Hepatocyte (in vitro differentiated cells): ENCODE results near the gene UBE2Q2. TPM values are rescaled to one million over a fixed set of nuclear protein-coding genes. Genes with fewer than 3 reads are reported as not detected.

Experiments
- DNase-seq: peaks from one replicate; pipeline ENCODE4 v3.0.0-alpha.2; 2016; ENCODE audit warnings: low spot score
- H2AFZ ChIP-seq: fragments of 200-600 bp; sonication (generic); 2 replicates; pipeline ENCODE4 v1.6.0; 2016; ENCODE audit warnings: antibody characterized with exemption, mild to moderate bottlenecking
- H3K27ac ChIP-seq: fragments of 200-600 bp; sonication (generic); 2 replicates; pipeline ENCODE4 v1.5.1; 2016; ENCODE audit warnings: mild to moderate bottlenecking
- H3K27me3 ChIP-seq: fragments of 200-600 bp; sonication (generic); 2 replicates; pipeline ENCODE4 v1.6.1; 2016
- H3K36me3 ChIP-seq: fragments of 200-600 bp; sonication (generic); replicated peaks from 2 replicates; pipeline ENCODE4 v1.5.1; 2016; ENCODE audit warnings: low read depth; ENCODE audit not compliant: insufficient read depth
- H3K4me1 ChIP-seq: fragments of 200-600 bp; sonication (generic); 2 replicates; pipeline ENCODE4 v1.5.1; 2016; ENCODE audit warnings: mild to moderate bottlenecking, moderate library complexity; ENCODE audit not compliant: insufficient read depth
- H3K4me2 ChIP-seq: fragments of 200-600 bp; sonication (generic); 2 replicates; pipeline ENCODE4 v1.6.0; 2016
- H3K4me3 ChIP-seq: fragments of 200-600 bp; sonication (generic); 2 replicates; pipeline ENCODE4 v1.5.1; 2016; ENCODE audit warnings: mild to moderate bottlenecking
- H3K79me2 ChIP-seq: fragments of 200-600 bp; sonication (generic); 2 replicates; pipeline ENCODE4 v1.6.0; 2017; ENCODE audit warnings: mild to moderate bottlenecking
- H3K9me2 ChIP-seq: fragments of 200-600 bp; sonication (generic); replicated peaks from 2 replicates; pipeline ENCODE4 v1.6.0; 2017; ENCODE audit warnings: mild to moderate bottlenecking; ENCODE audit not compliant: insufficient read depth
- H3K9me3 ChIP-seq: fragments of 200-600 bp; sonication (generic); 2 replicates; pipeline ENCODE4 v1.5.1; 2016; ENCODE audit warnings: low read depth, mild to moderate bottlenecking
- H4K20me1 ChIP-seq: fragments of 200-600 bp; sonication (generic); 2 replicates; pipeline ENCODE4 v1.6.0; 2016; ENCODE audit warnings: mild to moderate bottlenecking; ENCODE audit not compliant: insufficient read depth, poor library complexity, severe bottlenecking
- CTCF ChIP-seq: fragments of 200-600 bp; sonication (generic); IDR thresholded peaks from 2 replicates; pipeline ENCODE4 v1.5.1; 2016; ENCODE audit warnings: antibody characterized with exemption, mild to moderate bottlenecking; ENCODE audit not compliant: poor library complexity
- EZH2 ChIP-seq: fragments of 200-600 bp; sonication (generic); IDR thresholded peaks from 2 replicates; pipeline ENCODE4 v1.6.1; 2016; ENCODE audit warnings: antibody characterized with exemption, mild to moderate bottlenecking, borderline replicate concordance
- EZH2phosphoT487 ChIP-seq: fragments of 200-600 bp; sonication (generic); IDR thresholded peaks from one replicate; pipeline ENCODE4 v1.6.1; 2018; ENCODE audit warnings: antibody characterized with exemption, mild to moderate bottlenecking, low read depth, moderate library complexity; ENCODE audit not compliant: unreplicated experiment, severe bottlenecking
- WGBS: methylation state at CpG from one replicate; pipeline ENCODE4 v1.1.6; 2016; ENCODE audit warnings: low lambda C conversion rate; ENCODE audit errors: missing lambda C conversion rate; 5-methylcytosine and 5-hydroxymethylcytosine counted together
- polyA plus RNA-seq: library from polyadenylated mRNA; unstranded; fragments of >200 nt; fragmentation: Nextera tagmentation; extraction: Ambion mirVana; gene quantifications from 2 replicates; pipeline ENCODE4 v1.2.1, GENCODE V29; 2016
- total RNA-seq: library from RNA; depleted of rRNA; stranded (reverse); fragments of >200 nt; gene quantifications from 2 replicates; pipeline ENCODE4 v1.2.3, GENCODE V29; 2014

UBE2Q2 gene
- total and polyA plus RNA-seq, 2 experiments from 2014 or later: 30.7 to 50.9 TPM

GRCh38 chr15:75930866-75931265 is 87.6 kb downstream of the UBE2Q2 start:
- H3K4me2 ChIP-seq: no peak overlapping the region
- TF ChIP-seq EZH2: no peak
- TF ChIP-seq EZH2phosphoT487: no peak
- no peak for TF ChIP-seq CTCF
- no peaks in the 10 kb centered on the region for H3K4me1 ChIP-seq
- H3K9me3 ChIP-seq: no peaks in the 10 kb centered on the region
- H3K36me3 ChIP-seq: no peaks in the 10 kb centered on the region
- H3K9me2 ChIP-seq: no peaks in the 10 kb centered on the region
- H3K4me3 ChIP-seq: no peak overlapping the region
- whole genome bisulfite sequencing: 92% methylated on average over 2 of the region's 2 CpGs
- H3K27me3 ChIP-seq: no peaks in the 10 kb centered on the region
- H3K27ac ChIP-seq: no peak overlapping the region
- H3K79me2 ChIP-seq: peaks cover 9% of the 10 kb centered on the region
- H2AFZ ChIP-seq: no peak overlapping the region
- DNase-seq: no peak
- no peaks in the 10 kb centered on the region for H4K20me1 ChIP-seq

DNA sequence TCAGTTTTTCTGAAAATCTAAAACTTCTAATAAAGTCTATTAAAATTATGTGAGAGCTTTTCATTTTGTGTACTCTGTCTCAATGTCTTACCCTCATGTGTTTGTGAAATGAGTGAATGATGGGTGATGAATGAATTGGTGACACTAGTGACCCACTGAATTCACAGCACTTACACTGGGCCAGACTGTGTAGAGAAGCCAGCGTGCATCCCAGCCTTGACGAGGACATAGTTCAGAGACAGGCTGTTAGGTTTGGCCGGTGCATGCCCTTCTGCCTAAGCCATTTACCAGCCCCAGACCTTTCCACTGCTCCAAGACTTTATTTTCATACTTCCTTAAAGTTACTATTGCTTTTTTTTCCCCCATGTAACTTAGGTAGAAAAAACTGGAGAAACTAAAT is 99.2 kb downstream of the UBE2Q2 start:
- H3K4me2 ChIP-seq: no peak overlapping the region
- no peak for TF ChIP-seq EZH2
- TF ChIP-seq CTCF: no peak
- no peak for TF ChIP-seq EZH2phosphoT487
- WGBS: 74% methylated on average over 3 of the region's 3 CpGs
- no peaks in the 10 kb centered on the region for H3K4me1 ChIP-seq
- no peak overlapping the region for H3K4me3 ChIP-seq
- no peaks in the 10 kb centered on the region for H3K79me2 ChIP-seq
- no peaks in the 10 kb centered on the region for H3K9me3 ChIP-seq
- DNase-seq: no peak
- no peak overlapping the region for H2AFZ ChIP-seq
- H3K9me2 ChIP-seq: no peaks in the 10 kb centered on the region
- H3K36me3 ChIP-seq: peaks cover 7% of the 10 kb centered on the region
- no peak overlapping the region for H3K27ac ChIP-seq
- no peaks in the 10 kb centered on the region for H4K20me1 ChIP-seq
- H3K27me3 ChIP-seq: no peaks in the 10 kb centered on the region

- H3K4me2 ChIP-seq: no peak overlapping the region
- H3K27me3 ChIP-seq: no peaks in the 10 kb centered on the region
- H2AFZ ChIP-seq: no peak overlapping the region
- H4K20me1 ChIP-seq: no peaks in the 10 kb centered on the region
- H3K79me2 ChIP-seq: no peaks in the 10 kb centered on the region
- H3K27ac ChIP-seq: no peak overlapping the region
- DNase-seq: no peak
- H3K4me3 ChIP-seq: no peak overlapping the region
- WGBS: 88% methylated on average over 5 of the region's 5 CpGs
- H3K9me2 ChIP-seq: no peaks in the 10 kb centered on the region
- no peaks in the 10 kb centered on the region for H3K9me3 ChIP-seq
- TF ChIP-seq EZH2phosphoT487 (no peak), EZH2 (no peak), CTCF (no peak)
- H3K4me1 ChIP-seq: no peaks in the 10 kb centered on the region
- H3K36me3 ChIP-seq: peaks cover 7% of the 10 kb centered on the region
These were observed 100.0 kb downstream of the UBE2Q2 start for GRCh38 chr15:75943246-75943645.

GRCh38 chr15:75943713-75944215 is 100.5 kb downstream of the UBE2Q2 start:
- Histone ChIP-seq H3K4me2 (no peak overlapping the region), H3K9me2 (no peaks in the 10 kb centered on the region), H3K27me3 (no peaks in the 10 kb centered on the region), H4K20me1 (no peaks in the 10 kb centered on the region), H3K27ac (no peak overlapping the region), H3K9me3 (no peaks in the 10 kb centered on the region), H3K36me3 (peaks cover 7% of the 10 kb centered on the region), H3K79me2 (no peaks in the 10 kb centered on the region), H3K4me1 (no peaks in the 10 kb centered on the region), H2AFZ (no peak overlapping the region), H3K4me3 (no peak overlapping the region)
- DNase-seq: no peak
- WGBS: 94% methylated on average over 1 of the region's 1 CpG
- TF ChIP-seq EZH2: no peak
- no peak for TF ChIP-seq CTCF
